ENCODE data around the gene R3HDM1. TPM values are rescaled to one million over a fixed set of nuclear protein-coding genes. Genes with fewer than 3 reads are reported as not detected.
A peak's percentile ranks its signal among the peaks of the same experiment; 100 is the strongest.

The R3HDM1 gene
- total and polyA plus RNA-seq, 2 of the 4 experiments (the other 2 are of a cell fraction) = 5.9 to 38.1 TPM

- no peak overlapping the region for H3K27ac ChIP-seq (ENCODE audit: insufficient read depth, low read length)
- H4K5ac ChIP-seq (ENCODE audit: low read depth, low read length) = no peak overlapping the region
- in situ Hi-C loops (cut with MboI; ENCODE audit: low sequenced_read_pairs) (no loop called here), intact Hi-C loops (cut with micrococcal nuclease) (no loop called here), dilution Hi-C loops (cut with HindIII; ENCODE audit: low sequenced_read_pairs, unreplicated experiment) (no loop called here)
- H3K14ac ChIP-seq (replicated peaks; ENCODE audit: low read depth, low read length) = no peak overlapping the region
- no peaks in the 10 kb centered on the region for H3K4me1 ChIP-seq (ENCODE audit: control insufficient read depth, insufficient read depth, low read length)
- no peak overlapping the region for H3K18ac ChIP-seq (ENCODE audit: low read depth, low read length)
- H2BK120ac ChIP-seq (ENCODE audit: low read depth, low read length) = no peak overlapping the region
- H2AK5ac ChIP-seq (ENCODE audit: low read depth, low read length) = no peak overlapping the region
- H3K9me1 ChIP-seq (ENCODE audit: insufficient read depth, low read length) = no peaks in the 10 kb centered on the region
- H3K79me1 ChIP-seq (ENCODE audit: low read depth in 1 of 2, low read length in 2 of 2) = no peaks in the 10 kb centered on the region
- H4K8ac ChIP-seq (ENCODE audit: low read depth in 2 of 2, low read length in 2 of 2) = no peak overlapping the region
- no peak overlapping the region for H2BK15ac ChIP-seq (ENCODE audit: low read depth, low read length)
- no peaks in the 10 kb centered on the region for H4K20me1 ChIP-seq (ENCODE audit: insufficient read depth, low read length)
- no peak overlapping the region for H2AK9ac ChIP-seq (replicated peaks; ENCODE audit: low read depth, low read length, poor library complexity)
- ChIA-PET CTCF (no interaction called here), POLR2A (ENCODE audit: unreplicated experiment) (no interaction called here)
- no TSS peak for BruUV-seq (replicated peaks)
- H3K4ac ChIP-seq (ENCODE audit: low read depth, low read length) = no peak overlapping the region
- no peak for ATAC-seq (ENCODE audit: low read depth)
- H3K27me3 ChIP-seq (ENCODE audit: control insufficient read depth, insufficient read depth, low read length) = no peaks in the 10 kb centered on the region
- H3K23ac ChIP-seq (ENCODE audit: low read depth, low read length) = no peak overlapping the region
- H2BK20ac ChIP-seq (ENCODE audit: low read depth, low read length) = no peak overlapping the region
- no peak overlapping the region for H2BK5ac ChIP-seq (ENCODE audit: low read depth, low read length, poor library complexity, severe bottlenecking)
- WGBS, 2 experiments (ENCODE audit: extremely low coverage in 2 of 2, insufficient read length in 1 of 2) = no CpG with 5 or more reads among the region's 7 CpGs
- peaks cover 13% of the 10 kb centered on the region for H3K36me3 ChIP-seq (ENCODE audit: control insufficient read depth, insufficient read depth, low read length)
- H3K4me3 ChIP-seq (ENCODE audit: insufficient read depth, low read depth, low read length) = no peak overlapping the region
- no peak for DNase-seq
- TF ChIP-seq MAFK (IDR thresholded peaks at IDR 0.05; ENCODE audit: low read depth, low read length) (peak; percentile 18; the same call in 1 of the 2 replicates), MXI1 (IDR thresholded peaks at IDR 0.05; ENCODE audit: borderline replicate concordance, low read depth, low read length) (no peak), CHD1 (IDR thresholded peaks at IDR 0.05; ENCODE audit: low read depth, low read length) (no peak), RFX5 (IDR thresholded peaks at IDR 0.05; ENCODE audit: low read depth, low read length) (no peak), NFE2L2 (IDR thresholded peaks at IDR 0.05; ENCODE audit: low read depth, low read length) (no peak), CEBPB (IDR thresholded peaks at IDR 0.05; ENCODE audit: low read depth, low read length) (0 out of 2 replicates have a peak, but pooled peaks have one; percentile 6), BHLHE40 (IDR thresholded peaks at IDR 0.05; ENCODE audit: low read depth, low read length) (no peak), RCOR1 (IDR thresholded peaks at IDR 0.05; ENCODE audit: insufficient replicate concordance, low read length) (no peak)
- TF ChIP-seq, protein P1, sequence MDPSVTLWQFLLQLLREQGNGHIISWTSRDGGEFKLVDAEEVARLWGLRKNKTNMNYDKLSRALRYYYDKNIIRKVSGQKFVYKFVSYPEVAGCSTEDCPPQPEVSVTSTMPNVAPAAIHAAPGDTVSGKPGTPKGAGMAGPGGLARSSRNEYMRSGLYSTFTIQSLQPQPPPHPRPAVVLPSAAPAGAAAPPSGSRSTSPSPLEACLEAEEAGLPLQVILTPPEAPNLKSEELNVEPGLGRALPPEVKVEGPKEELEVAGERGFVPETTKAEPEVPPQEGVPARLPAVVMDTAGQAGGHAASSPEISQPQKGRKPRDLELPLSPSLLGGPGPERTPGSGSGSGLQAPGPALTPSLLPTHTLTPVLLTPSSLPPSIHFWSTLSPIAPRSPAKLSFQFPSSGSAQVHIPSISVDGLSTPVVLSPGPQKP (IDR thresholded peaks at IDR 0.05; ENCODE audit: borderline replicate concordance, low read depth, low read length) = no peak
- no peaks in the 10 kb centered on the region for H3K9me3 ChIP-seq (ENCODE audit: control insufficient read depth, insufficient read depth, low read length)
- no peak overlapping the region for H4K91ac ChIP-seq (ENCODE audit: insufficient read depth, low read depth, low read length)
- H2AFZ ChIP-seq (replicated peaks; ENCODE audit: low read length, poor library complexity) = no peak overlapping the region
- H3K56ac ChIP-seq (ENCODE audit: extremely low read depth, insufficient read depth, low read length) = no peak overlapping the region
- H3K4me2 ChIP-seq (ENCODE audit: low read depth, low read length) = no peak overlapping the region
- no peak overlapping the region for H3K9ac ChIP-seq (ENCODE audit: low read depth, low read length)
Measured at GRCh38 chr2:135641156-135642068, 110.1 kb downstream of the R3HDM1 start.
